H9 (cell line): Measurements from ENCODE around the gene AKT1. TPM values are rescaled to one million over a fixed set of nuclear protein-coding genes. Genes with fewer than 3 reads are reported as not detected.

Experiments
- DNase-seq: peaks from one replicate; pipeline ENCODE4 v3.0.0-alpha.2; 2017
- H2AFZ ChIP-seq: one replicate; pipeline ENCODE4 v1.6.1; 2013; ENCODE audit warnings: mild to moderate bottlenecking, low read length, control low read depth, moderate library complexity
- H2AK5ac ChIP-seq: 2 replicates; pipeline ENCODE4 v1.6.1; 2013; ENCODE audit warnings: low read length, control low read depth, mixed read lengths; ENCODE audit not compliant: insufficient read length
- H2BK120ac ChIP-seq: one replicate; pipeline ENCODE4 v1.6.1; 2013; ENCODE audit warnings: low read depth, mild to moderate bottlenecking, low read length, control low read depth, inconsistent platforms; ENCODE audit not compliant: poor library complexity, severe bottlenecking
- H2BK12ac ChIP-seq: 2 replicates; pipeline ENCODE4 v1.6.1; 2013; ENCODE audit warnings: low read length, control low read depth, mixed read lengths, low read depth; ENCODE audit not compliant: insufficient read length
- H2BK15ac ChIP-seq: 2 replicates; pipeline ENCODE4 v1.6.1; 2013; ENCODE audit warnings: low read depth, low read length, control low read depth
- H2BK20ac ChIP-seq: one replicate; pipeline ENCODE4 v1.6.1; 2013; ENCODE audit warnings: low read depth, mild to moderate bottlenecking, low read length, control low read depth, inconsistent platforms; ENCODE audit not compliant: poor library complexity, severe bottlenecking
- H2BK5ac ChIP-seq: 2 replicates; pipeline ENCODE4 v1.6.1; 2013; ENCODE audit warnings: low read length, control low read depth, mixed read lengths; ENCODE audit not compliant: insufficient read length
- H3K14ac ChIP-seq: 2 replicates; pipeline ENCODE4 v1.6.1; 2013; ENCODE audit warnings: low read length, control low read depth; ENCODE audit not compliant: insufficient read depth
- H3K18ac ChIP-seq: 2 replicates; pipeline ENCODE4 v1.6.1; 2013; ENCODE audit warnings: low read depth, mild to moderate bottlenecking, mixed read lengths, low read length, control low read depth; ENCODE audit not compliant: insufficient read length
- H3K23ac ChIP-seq: 2 replicates; pipeline ENCODE4 v1.6.1; 2013; ENCODE audit warnings: low read length, control low read depth, mixed read lengths, low read depth; ENCODE audit not compliant: insufficient read length
- H3K23me2 ChIP-seq: 2 replicates; pipeline ENCODE4 v1.6.1; 2013; ENCODE audit warnings: low read depth, mild to moderate bottlenecking, mixed read lengths, low read length, control low read depth; ENCODE audit not compliant: insufficient read length, poor library complexity, severe bottlenecking
- H3K27ac ChIP-seq: 2 replicates; pipeline ENCODE4 v1.5.1; 2013; ENCODE audit warnings: low read length, control low read depth, mixed read lengths, low read depth; ENCODE audit not compliant: insufficient read length
- H3K27me3 ChIP-seq: 2 replicates; pipeline ENCODE4 v1.6.1; 2013; ENCODE audit warnings: low read length, control low read depth, inconsistent platforms; ENCODE audit not compliant: insufficient read depth
- H3K4ac ChIP-seq: 2 replicates; pipeline ENCODE4 v1.6.1; 2013; ENCODE audit warnings: low read depth, mild to moderate bottlenecking, control low read depth, inconsistent platforms, low read length, moderate library complexity
- H3K4me1 ChIP-seq: 2 replicates; pipeline ENCODE4 v1.6.1; 2013; ENCODE audit warnings: low read length, control low read depth, inconsistent platforms; ENCODE audit not compliant: insufficient read depth
- H3K4me2 ChIP-seq: 2 replicates; pipeline ENCODE4 v1.6.1; 2013; ENCODE audit warnings: low read length, control low read depth, mixed read lengths; ENCODE audit not compliant: insufficient read length, insufficient read depth
- H3K56ac ChIP-seq: 2 replicates; pipeline ENCODE4 v1.6.1; 2013; ENCODE audit warnings: low read depth, mild to moderate bottlenecking, mixed read lengths, low read length, control low read depth; ENCODE audit not compliant: insufficient read length
- H3K79me1 ChIP-seq: 2 replicates; pipeline ENCODE4 v1.6.1; 2013; ENCODE audit warnings: low read depth, mild to moderate bottlenecking, moderate library complexity, low read length, control low read depth, inconsistent platforms; ENCODE audit not compliant: insufficient read depth, poor library complexity, severe bottlenecking
- H3K79me2 ChIP-seq: 2 replicates; pipeline ENCODE4 v1.6.1; 2013; ENCODE audit warnings: low read length, control low read depth, inconsistent platforms; ENCODE audit not compliant: insufficient read depth
- H3K9ac ChIP-seq: 2 replicates; pipeline ENCODE4 v1.6.1; 2013; ENCODE audit warnings: low read length, control low read depth, mixed read lengths; ENCODE audit not compliant: insufficient read length; ENCODE audit errors: extremely low read depth
- H3K9me3 ChIP-seq: one replicate; pipeline ENCODE4 v1.6.1; 2013; ENCODE audit warnings: low read depth, low read length, inconsistent platforms; ENCODE audit not compliant: control insufficient read depth
- H3T11ph ChIP-seq: one replicate; pipeline ENCODE4 v1.6.1; 2013; ENCODE audit warnings: mild to moderate bottlenecking, low read length, control low read depth, inconsistent platforms
- H4K20me1 ChIP-seq: one replicate; pipeline ENCODE4 v1.6.1; 2013; ENCODE audit not compliant: control insufficient read depth, insufficient read length, insufficient read depth
- H4K5ac ChIP-seq: 2 replicates; pipeline ENCODE4 v1.6.1; 2013; ENCODE audit warnings: low read depth, mild to moderate bottlenecking, mixed read lengths, low read length, control low read depth; ENCODE audit not compliant: insufficient read length
- H4K8ac ChIP-seq: replicated peaks from 2 replicates; pipeline ENCODE4 v1.6.1; 2013; ENCODE audit warnings: low read length, control low read depth, mixed read lengths, low read depth; ENCODE audit not compliant: insufficient read length
- H4K91ac ChIP-seq: 2 replicates; pipeline ENCODE4 v1.6.1; 2013; ENCODE audit warnings: low read depth, mild to moderate bottlenecking, moderate library complexity, mixed read lengths, low read length, control low read depth; ENCODE audit not compliant: insufficient read length
- H3K27ac Mint-ChIP-seq, 3 experiments: 2 replicates in 2 of 3; 3 replicates in 1 of 3; pipeline ENCODE4 v1.8.0; 2020 to 2021; ENCODE audit warnings: mixed read lengths in 3 of 3, mild to moderate bottlenecking in 1 of 3, moderate library complexity in 1 of 3
- H3K27me3 Mint-ChIP-seq: 2 replicates; pipeline ENCODE4 v1.8.0; 2021; ENCODE audit warnings: low read depth, mild to moderate bottlenecking, moderate library complexity, mixed read lengths
- H3K36me3 Mint-ChIP-seq, 3 experiments: 2 replicates in 2 of 3; 3 replicates in 1 of 3; pipeline ENCODE4 v1.8.0; 2020 to 2021; ENCODE audit warnings: low read depth in 3 of 3, mixed read lengths in 3 of 3; ENCODE audit not compliant: insufficient read depth in 1 of 3
- H3K4me1 Mint-ChIP-seq, 2 experiments: 2 replicates each; pipeline ENCODE4 v1.8.0; 2020; ENCODE audit warnings: mixed read lengths in 2 of 2
- H3K4me3 Mint-ChIP-seq, 2 experiments: 2 replicates in 1 of 2; 3 replicates in 1 of 2; pipeline ENCODE4 v1.8.0; 2020 to 2021; ENCODE audit warnings: mild to moderate bottlenecking in 2 of 2, mixed read lengths in 2 of 2, moderate library complexity in 1 of 2
- H3K9me3 Mint-ChIP-seq, 2 experiments: 2 replicates in 1 of 2; 3 replicates in 1 of 2; pipeline ENCODE4 v1.8.0; 2020; ENCODE audit warnings: mild to moderate bottlenecking in 2 of 2, mixed read lengths in 2 of 2, moderate library complexity in 1 of 2
- WGBS: extraction: QIAGEN DNeasy Blood & Tissue Kit; methylation state at CpG from one replicate; pipeline ENCODE4 v1.1.7; 2013; ENCODE audit warnings: missing lambda C conversion rate, low lambda C conversion rate, mixed read lengths; ENCODE audit not compliant: insufficient read length; ENCODE audit errors: extremely low coverage; 5-methylcytosine and 5-hydroxymethylcytosine counted together
- total RNA-seq: library from RNA; stranded (reverse); gene quantifications from 2 replicates; pipeline ENCODE4 v1.2.1, GENCODE V29; 2021
- TF ChIP-seq, protein P1 (sequence below): fragments of 200-600 bp; sonication (generic); conservative IDR thresholded peaks from 3 replicates; pipeline ENCODE4 v1.8.0; 2021; ENCODE audit warnings: antibody characterized with exemption, mild to moderate bottlenecking

Gene AKT1
- total RNA-seq, 1 experiment from 2014 or later, result 101 TPM

DNA sequence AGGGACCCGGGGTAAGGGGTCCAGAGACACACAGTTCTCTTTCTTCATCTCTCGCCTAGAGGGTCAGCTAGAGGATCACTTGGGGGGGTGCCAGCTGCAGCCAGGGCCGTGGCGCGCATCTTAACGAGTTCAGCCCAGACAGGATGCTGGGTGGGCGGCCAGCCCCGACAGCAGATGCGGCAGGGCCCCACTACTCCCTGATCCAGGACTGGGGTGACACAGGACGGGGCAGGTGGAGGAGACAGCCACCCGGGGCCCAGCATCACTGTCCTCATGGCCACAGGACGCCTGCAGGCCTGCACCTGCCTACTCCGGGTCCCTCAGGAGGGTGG, 12.8 kb downstream of the AKT1 start:
- Histone ChIP-seq H3K4me2 (no peak overlapping the region), H4K8ac (no peak overlapping the region), H3K4me1 (no peaks in the 10 kb centered on the region), H2BK5ac (no peak overlapping the region), H2BK20ac (no peak overlapping the region), H3K9ac (no peak overlapping the region), H3K27me3 (no peaks in the 10 kb centered on the region), H2AK5ac (no peak overlapping the region), H3K14ac (no peak overlapping the region), H2AFZ (no peak overlapping the region), H3K27ac (no peak overlapping the region), H4K91ac (no peak overlapping the region), H3K18ac (no peak overlapping the region), H2BK12ac (no peak overlapping the region), H3K23ac (no peak overlapping the region), H4K5ac (no peak overlapping the region), H3K23me2 (no peaks in the 10 kb centered on the region), H3T11ph (no peak overlapping the region), H3K56ac (no peak overlapping the region), H2BK15ac (no peak overlapping the region), H4K20me1 (no peaks in the 10 kb centered on the region), H3K9me3 (no peaks in the 10 kb centered on the region), H3K79me1 (no peaks in the 10 kb centered on the region), H3K79me2 (no peaks in the 10 kb centered on the region), H2BK120ac (no peak overlapping the region), H3K4ac (no peak overlapping the region)
- no peak for DNase-seq
- TF ChIP-seq, protein P1, sequence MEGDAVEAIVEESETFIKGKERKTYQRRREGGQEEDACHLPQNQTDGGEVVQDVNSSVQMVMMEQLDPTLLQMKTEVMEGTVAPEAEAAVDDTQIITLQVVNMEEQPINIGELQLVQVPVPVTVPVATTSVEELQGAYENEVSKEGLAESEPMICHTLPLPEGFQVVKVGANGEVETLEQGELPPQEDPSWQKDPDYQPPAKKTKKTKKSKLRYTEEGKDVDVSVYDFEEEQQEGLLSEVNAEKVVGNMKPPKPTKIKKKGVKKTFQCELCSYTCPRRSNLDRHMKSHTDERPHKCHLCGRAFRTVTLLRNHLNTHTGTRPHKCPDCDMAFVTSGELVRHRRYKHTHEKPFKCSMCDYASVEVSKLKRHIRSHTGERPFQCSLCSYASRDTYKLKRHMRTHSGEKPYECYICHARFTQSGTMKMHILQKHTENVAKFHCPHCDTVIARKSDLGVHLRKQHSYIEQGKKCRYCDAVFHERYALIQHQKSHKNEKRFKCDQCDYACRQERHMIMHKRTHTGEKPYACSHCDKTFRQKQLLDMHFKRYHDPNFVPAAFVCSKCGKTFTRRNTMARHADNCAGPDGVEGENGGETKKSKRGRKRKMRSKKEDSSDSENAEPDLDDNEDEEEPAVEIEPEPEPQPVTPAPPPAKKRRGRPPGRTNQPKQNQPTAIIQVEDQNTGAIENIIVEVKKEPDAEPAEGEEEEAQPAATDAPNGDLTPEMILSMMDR, result no peak
- Mint-ChIP-seq H3K9me3 (no peaks in the 10 kb centered on the region), H3K4me1 (no peaks in the 10 kb centered on the region), H3K4me3 (no peak overlapping the region), H3K36me3 (peaks cover 0 to 6% (median 0%) of the 10 kb centered on the region in 3 experiments; a peak in 2 of 7 replicates), H3K27ac (no peak overlapping the region), H3K27me3 (no peaks in the 10 kb centered on the region)
- no CpG with 5 or more reads among the region's 13 CpGs for WGBS
